H9 (cell line): ENCODE measurements around the gene FBXL12. TPM values are rescaled to one million over a fixed set of nuclear protein-coding genes. Genes with fewer than 3 reads are reported as not detected.

ENCODE experiments used
- DNase-seq: peaks from one replicate; pipeline ENCODE4 v3.0.0-alpha.2; 2017
- H2AFZ ChIP-seq: one replicate; pipeline ENCODE4 v1.6.1; 2013; ENCODE audit warnings: mild to moderate bottlenecking, low read length, control low read depth, moderate library complexity
- H2AK5ac ChIP-seq: 2 replicates; pipeline ENCODE4 v1.6.1; 2013; ENCODE audit warnings: low read length, control low read depth, mixed read lengths; ENCODE audit not compliant: insufficient read length
- H2BK120ac ChIP-seq: one replicate; pipeline ENCODE4 v1.6.1; 2013; ENCODE audit warnings: low read depth, mild to moderate bottlenecking, low read length, control low read depth, inconsistent platforms; ENCODE audit not compliant: poor library complexity, severe bottlenecking
- H2BK12ac ChIP-seq: 2 replicates; pipeline ENCODE4 v1.6.1; 2013; ENCODE audit warnings: low read length, control low read depth, mixed read lengths, low read depth; ENCODE audit not compliant: insufficient read length
- H2BK15ac ChIP-seq: 2 replicates; pipeline ENCODE4 v1.6.1; 2013; ENCODE audit warnings: low read depth, low read length, control low read depth
- H2BK20ac ChIP-seq: one replicate; pipeline ENCODE4 v1.6.1; 2013; ENCODE audit warnings: low read depth, mild to moderate bottlenecking, low read length, control low read depth, inconsistent platforms; ENCODE audit not compliant: poor library complexity, severe bottlenecking
- H2BK5ac ChIP-seq: 2 replicates; pipeline ENCODE4 v1.6.1; 2013; ENCODE audit warnings: low read length, control low read depth, mixed read lengths; ENCODE audit not compliant: insufficient read length
- H3K14ac ChIP-seq: 2 replicates; pipeline ENCODE4 v1.6.1; 2013; ENCODE audit warnings: low read length, control low read depth; ENCODE audit not compliant: insufficient read depth
- H3K18ac ChIP-seq: 2 replicates; pipeline ENCODE4 v1.6.1; 2013; ENCODE audit warnings: low read depth, mild to moderate bottlenecking, mixed read lengths, low read length, control low read depth; ENCODE audit not compliant: insufficient read length
- H3K23ac ChIP-seq: 2 replicates; pipeline ENCODE4 v1.6.1; 2013; ENCODE audit warnings: low read length, control low read depth, mixed read lengths, low read depth; ENCODE audit not compliant: insufficient read length
- H3K23me2 ChIP-seq: 2 replicates; pipeline ENCODE4 v1.6.1; 2013; ENCODE audit warnings: low read depth, mild to moderate bottlenecking, mixed read lengths, low read length, control low read depth; ENCODE audit not compliant: insufficient read length, poor library complexity, severe bottlenecking
- H3K27ac ChIP-seq: 2 replicates; pipeline ENCODE4 v1.5.1; 2013; ENCODE audit warnings: low read length, control low read depth, mixed read lengths, low read depth; ENCODE audit not compliant: insufficient read length
- H3K27me3 ChIP-seq: 2 replicates; pipeline ENCODE4 v1.6.1; 2013; ENCODE audit warnings: low read length, control low read depth, inconsistent platforms; ENCODE audit not compliant: insufficient read depth
- H3K4ac ChIP-seq: 2 replicates; pipeline ENCODE4 v1.6.1; 2013; ENCODE audit warnings: low read depth, mild to moderate bottlenecking, control low read depth, inconsistent platforms, low read length, moderate library complexity
- H3K4me1 ChIP-seq: 2 replicates; pipeline ENCODE4 v1.6.1; 2013; ENCODE audit warnings: low read length, control low read depth, inconsistent platforms; ENCODE audit not compliant: insufficient read depth
- H3K4me2 ChIP-seq: 2 replicates; pipeline ENCODE4 v1.6.1; 2013; ENCODE audit warnings: low read length, control low read depth, mixed read lengths; ENCODE audit not compliant: insufficient read length, insufficient read depth
- H3K56ac ChIP-seq: 2 replicates; pipeline ENCODE4 v1.6.1; 2013; ENCODE audit warnings: low read depth, mild to moderate bottlenecking, mixed read lengths, low read length, control low read depth; ENCODE audit not compliant: insufficient read length
- H3K79me1 ChIP-seq: 2 replicates; pipeline ENCODE4 v1.6.1; 2013; ENCODE audit warnings: low read depth, mild to moderate bottlenecking, moderate library complexity, low read length, control low read depth, inconsistent platforms; ENCODE audit not compliant: insufficient read depth, poor library complexity, severe bottlenecking
- H3K79me2 ChIP-seq: 2 replicates; pipeline ENCODE4 v1.6.1; 2013; ENCODE audit warnings: low read length, control low read depth, inconsistent platforms; ENCODE audit not compliant: insufficient read depth
- H3K9ac ChIP-seq: 2 replicates; pipeline ENCODE4 v1.6.1; 2013; ENCODE audit warnings: low read length, control low read depth, mixed read lengths; ENCODE audit not compliant: insufficient read length; ENCODE audit errors: extremely low read depth
- H3K9me3 ChIP-seq: one replicate; pipeline ENCODE4 v1.6.1; 2013; ENCODE audit warnings: low read depth, low read length, inconsistent platforms; ENCODE audit not compliant: control insufficient read depth
- H3T11ph ChIP-seq: one replicate; pipeline ENCODE4 v1.6.1; 2013; ENCODE audit warnings: mild to moderate bottlenecking, low read length, control low read depth, inconsistent platforms
- H4K20me1 ChIP-seq: one replicate; pipeline ENCODE4 v1.6.1; 2013; ENCODE audit not compliant: control insufficient read depth, insufficient read length, insufficient read depth
- H4K5ac ChIP-seq: 2 replicates; pipeline ENCODE4 v1.6.1; 2013; ENCODE audit warnings: low read depth, mild to moderate bottlenecking, mixed read lengths, low read length, control low read depth; ENCODE audit not compliant: insufficient read length
- H4K8ac ChIP-seq: replicated peaks from 2 replicates; pipeline ENCODE4 v1.6.1; 2013; ENCODE audit warnings: low read length, control low read depth, mixed read lengths, low read depth; ENCODE audit not compliant: insufficient read length
- H4K91ac ChIP-seq: 2 replicates; pipeline ENCODE4 v1.6.1; 2013; ENCODE audit warnings: low read depth, mild to moderate bottlenecking, moderate library complexity, mixed read lengths, low read length, control low read depth; ENCODE audit not compliant: insufficient read length
- H3K27ac Mint-ChIP-seq, 3 experiments: 2 replicates in 2 of 3; 3 replicates in 1 of 3; pipeline ENCODE4 v1.8.0; 2020 to 2021; ENCODE audit warnings: mixed read lengths in 3 of 3, mild to moderate bottlenecking in 1 of 3, moderate library complexity in 1 of 3
- H3K27me3 Mint-ChIP-seq: 2 replicates; pipeline ENCODE4 v1.8.0; 2021; ENCODE audit warnings: low read depth, mild to moderate bottlenecking, moderate library complexity, mixed read lengths
- H3K36me3 Mint-ChIP-seq, 3 experiments: 2 replicates in 2 of 3; 3 replicates in 1 of 3; pipeline ENCODE4 v1.8.0; 2020 to 2021; ENCODE audit warnings: low read depth in 3 of 3, mixed read lengths in 3 of 3; ENCODE audit not compliant: insufficient read depth in 1 of 3
- H3K4me1 Mint-ChIP-seq, 2 experiments: 2 replicates each; pipeline ENCODE4 v1.8.0; 2020; ENCODE audit warnings: mixed read lengths in 2 of 2
- H3K4me3 Mint-ChIP-seq, 2 experiments: 2 replicates in 1 of 2; 3 replicates in 1 of 2; pipeline ENCODE4 v1.8.0; 2020 to 2021; ENCODE audit warnings: mild to moderate bottlenecking in 2 of 2, mixed read lengths in 2 of 2, moderate library complexity in 1 of 2
- H3K9me3 Mint-ChIP-seq, 2 experiments: 2 replicates in 1 of 2; 3 replicates in 1 of 2; pipeline ENCODE4 v1.8.0; 2020; ENCODE audit warnings: mild to moderate bottlenecking in 2 of 2, mixed read lengths in 2 of 2, moderate library complexity in 1 of 2
- CTCF ChIP-seq: fragments of 200-600 bp; sonication (generic); conservative IDR thresholded peaks from 3 replicates; pipeline ENCODE4 v1.8.0; 2021; ENCODE audit warnings: antibody characterized with exemption, mild to moderate bottlenecking
- WGBS: extraction: QIAGEN DNeasy Blood & Tissue Kit; methylation state at CpG from one replicate; pipeline ENCODE4 v1.1.7; 2013; ENCODE audit warnings: missing lambda C conversion rate, low lambda C conversion rate, mixed read lengths; ENCODE audit not compliant: insufficient read length; ENCODE audit errors: extremely low coverage; 5-methylcytosine and 5-hydroxymethylcytosine counted together
- total RNA-seq: library from RNA; stranded (reverse); gene quantifications from 2 replicates; pipeline ENCODE4 v1.2.1, GENCODE V29; 2021

The FBXL12 gene
- total RNA-seq, 1 experiment from 2014 or later = 31.8 TPM

- no CpG with 5 or more reads among the region's 6 CpGs for WGBS
- no peak overlapping the region for H3K14ac ChIP-seq
Measured at GRCh38 chr19:9834307-9834725, 15.4 kb upstream of the FBXL12 start.

More at GRCh38 chr19:9834307-9834725, 15.4 kb upstream of the FBXL12 start:
- H4K91ac ChIP-seq = no peak overlapping the region
- peaks cover 5% of the 10 kb centered on the region for H3K79me2 ChIP-seq
- no peak overlapping the region for H2BK12ac ChIP-seq
- peak overlapping the region; percentile 35 for H3K4me2 ChIP-seq
- no peaks in the 10 kb centered on the region for H3K4me1 ChIP-seq
- no peak for DNase-seq
- H2BK20ac ChIP-seq = no peak overlapping the region
- H2BK120ac ChIP-seq = no peak overlapping the region
- H3K9ac ChIP-seq = no peak overlapping the region
- Mint-ChIP-seq H3K9me3 (no peaks in the 10 kb centered on the region; a peak in 1 of 5 replicates), H3K4me3 (peak overlapping the region; percentile 79), H3K4me1 (peaks cover 8 to 14% of the 10 kb centered on the region in 2 experiments), H3K36me3 (peaks cover 13 to 15% (median 14%) of the 10 kb centered on the region in 3 experiments), H3K27me3 (no peaks in the 10 kb centered on the region), H3K27ac (peak overlapping the region; percentile 33 to 68 (median 44); a peak in 3 of 7 replicates)
- H2AFZ ChIP-seq = no peak overlapping the region
- peaks cover 7% of the 10 kb centered on the region for H3K79me1 ChIP-seq
- H3K9me3 ChIP-seq = no peaks in the 10 kb centered on the region
- H3T11ph ChIP-seq = no peak overlapping the region
- no peak overlapping the region for H4K8ac ChIP-seq
- no peak overlapping the region for H3K27ac ChIP-seq
- H4K20me1 ChIP-seq = no peaks in the 10 kb centered on the region
- H3K56ac ChIP-seq = no peak overlapping the region
- no peak overlapping the region for H3K23ac ChIP-seq
- H3K27me3 ChIP-seq = no peaks in the 10 kb centered on the region
- H3K4ac ChIP-seq = no peak overlapping the region
- H3K18ac ChIP-seq = no peak overlapping the region
- no peak overlapping the region for H2AK5ac ChIP-seq
- H2BK5ac ChIP-seq = no peak overlapping the region
- no peaks in the 10 kb centered on the region for H3K23me2 ChIP-seq
- no peak overlapping the region for H2BK15ac ChIP-seq
- no peak for TF ChIP-seq CTCF
- no peak overlapping the region for H4K5ac ChIP-seq
